ENCODE results near the gene MUC2.

MUC2 gene

DNA sequence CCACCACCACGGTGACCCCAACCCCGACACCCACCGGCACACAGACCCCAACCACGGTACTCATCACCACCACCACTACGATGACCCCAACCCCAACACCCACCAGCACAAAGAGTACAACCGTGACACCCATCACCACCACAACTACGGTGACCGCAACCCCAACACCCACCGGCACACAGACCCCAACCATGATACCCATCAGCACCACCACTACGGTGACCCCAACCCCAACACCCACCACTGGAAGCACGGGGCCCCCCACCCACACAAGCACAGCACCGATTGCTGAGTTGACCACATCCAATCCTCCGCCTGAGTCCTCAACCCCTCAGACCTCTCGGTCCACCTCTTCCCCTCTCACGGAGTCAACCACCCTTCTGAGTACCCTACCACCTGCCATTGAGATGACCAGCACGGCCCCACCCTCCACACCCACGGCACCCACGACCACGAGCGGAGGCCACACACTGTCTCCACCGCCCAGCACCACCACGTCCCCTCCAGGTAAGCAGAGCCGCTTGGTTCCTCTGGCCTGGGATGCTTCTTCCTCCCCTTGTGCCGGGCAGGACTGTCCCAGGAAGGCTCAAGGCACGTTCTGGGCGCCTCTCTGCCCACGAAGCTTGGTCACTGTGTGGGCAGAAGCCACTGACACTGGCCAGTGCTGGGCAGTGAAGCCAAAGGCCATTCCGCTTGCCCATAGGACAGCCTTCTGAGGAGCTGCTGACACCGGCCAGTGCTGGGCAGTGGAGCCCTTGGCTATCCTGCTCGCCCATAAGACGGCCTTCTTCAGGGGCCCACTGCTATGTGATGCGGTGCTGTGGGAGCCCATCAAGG, 25.1 kb downstream of the MUC2 start:
- TF ChIP-seq, protein P1, sequence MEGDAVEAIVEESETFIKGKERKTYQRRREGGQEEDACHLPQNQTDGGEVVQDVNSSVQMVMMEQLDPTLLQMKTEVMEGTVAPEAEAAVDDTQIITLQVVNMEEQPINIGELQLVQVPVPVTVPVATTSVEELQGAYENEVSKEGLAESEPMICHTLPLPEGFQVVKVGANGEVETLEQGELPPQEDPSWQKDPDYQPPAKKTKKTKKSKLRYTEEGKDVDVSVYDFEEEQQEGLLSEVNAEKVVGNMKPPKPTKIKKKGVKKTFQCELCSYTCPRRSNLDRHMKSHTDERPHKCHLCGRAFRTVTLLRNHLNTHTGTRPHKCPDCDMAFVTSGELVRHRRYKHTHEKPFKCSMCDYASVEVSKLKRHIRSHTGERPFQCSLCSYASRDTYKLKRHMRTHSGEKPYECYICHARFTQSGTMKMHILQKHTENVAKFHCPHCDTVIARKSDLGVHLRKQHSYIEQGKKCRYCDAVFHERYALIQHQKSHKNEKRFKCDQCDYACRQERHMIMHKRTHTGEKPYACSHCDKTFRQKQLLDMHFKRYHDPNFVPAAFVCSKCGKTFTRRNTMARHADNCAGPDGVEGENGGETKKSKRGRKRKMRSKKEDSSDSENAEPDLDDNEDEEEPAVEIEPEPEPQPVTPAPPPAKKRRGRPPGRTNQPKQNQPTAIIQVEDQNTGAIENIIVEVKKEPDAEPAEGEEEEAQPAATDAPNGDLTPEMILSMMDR (IDR thresholded peaks at IDR 0.05; ENCODE audit: low read depth, low read length, missing control alignments): no peak
- DNase-seq (ENCODE audit: low read depth): no peak
- H3K4me3 ChIP-seq (ENCODE audit: low read depth, low read length): no peak overlapping the region

DNA sequence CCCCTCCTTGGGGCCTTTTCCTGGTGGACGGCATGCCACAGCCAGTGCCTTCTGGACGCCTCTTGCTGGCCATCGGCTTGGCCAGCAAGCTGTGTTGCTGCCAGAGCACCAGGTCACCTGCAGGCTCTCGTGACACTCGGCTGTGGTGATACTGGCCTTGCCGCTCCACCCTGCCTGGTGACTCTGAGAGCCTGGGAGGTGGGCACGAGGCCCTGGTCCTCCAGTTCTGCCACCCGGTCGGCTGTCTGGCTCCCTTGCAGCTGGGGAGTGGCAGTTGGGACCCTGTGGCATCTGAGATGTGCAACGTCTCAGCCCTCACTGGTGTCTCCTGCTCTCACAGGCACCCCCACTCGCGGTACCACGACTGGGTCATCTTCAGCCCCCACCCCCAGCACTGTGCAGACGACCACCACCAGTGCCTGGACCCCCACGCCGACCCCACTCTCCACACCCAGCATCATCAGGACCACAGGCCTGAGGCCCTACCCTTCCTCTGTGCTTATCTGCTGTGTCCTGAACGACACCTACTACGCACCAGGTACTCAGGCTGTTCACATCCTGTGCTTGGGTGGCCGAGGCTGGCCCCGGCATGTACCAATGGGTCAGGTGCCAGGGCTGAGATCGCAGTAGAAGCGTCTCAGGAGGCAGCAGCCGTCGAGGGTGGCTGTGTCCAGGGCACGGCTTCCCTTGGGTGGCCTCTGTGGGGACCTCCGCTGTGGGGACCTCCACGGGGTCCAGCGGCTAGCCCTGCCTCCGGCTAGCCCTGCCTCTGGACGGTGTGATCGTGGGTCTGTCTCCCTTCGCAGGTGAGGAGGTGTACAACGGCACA, 26.0 kb downstream of the MUC2 start:
- TF ChIP-seq, protein P1 (IDR thresholded peaks at IDR 0.05; ENCODE audit: low read depth, low read length, missing control alignments): no peak
- no peak for DNase-seq (ENCODE audit: low read depth)
- no peak overlapping the region for H3K4me3 ChIP-seq (ENCODE audit: low read depth, low read length)

DNA sequence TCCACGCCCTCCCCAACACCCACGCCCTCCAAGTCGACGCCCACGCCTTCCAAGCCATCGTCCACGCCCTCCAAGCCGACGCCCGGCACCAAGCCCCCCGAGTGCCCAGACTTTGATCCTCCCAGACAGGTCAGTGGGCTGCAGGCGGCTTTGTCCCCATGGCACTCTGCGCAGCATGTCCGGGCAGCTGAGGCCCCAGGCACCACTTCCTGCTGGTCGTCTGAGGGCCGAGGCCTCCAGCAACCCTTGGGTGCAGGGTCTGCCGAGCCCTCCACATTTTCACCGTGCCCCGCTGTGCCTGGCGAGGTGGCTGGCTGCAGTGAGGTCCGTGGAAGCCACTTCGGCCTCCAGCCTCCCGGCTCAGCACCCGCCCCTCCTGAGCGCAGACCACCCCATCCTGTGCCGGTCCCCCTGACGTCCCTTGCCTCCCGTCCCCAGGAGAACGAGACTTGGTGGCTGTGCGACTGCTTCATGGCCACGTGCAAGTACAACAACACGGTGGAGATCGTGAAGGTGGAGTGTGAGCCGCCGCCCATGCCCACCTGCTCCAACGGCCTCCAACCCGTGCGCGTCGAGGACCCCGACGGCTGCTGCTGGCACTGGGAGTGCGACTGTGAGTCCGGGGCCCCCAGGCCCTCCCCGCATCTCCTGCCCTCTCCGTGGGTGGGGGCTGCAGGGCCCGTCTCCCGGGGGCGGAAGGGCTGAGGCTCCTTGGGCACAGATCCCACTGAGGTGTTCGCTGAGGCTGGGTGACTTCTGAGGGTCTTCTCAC, 26.8 kb downstream of the MUC2 start:
- no peak for DNase-seq (ENCODE audit: low read depth)
- TF ChIP-seq, protein P1 (IDR thresholded peaks at IDR 0.05; ENCODE audit: low read depth, low read length, missing control alignments): no peak
- H3K4me3 ChIP-seq (ENCODE audit: low read depth, low read length): no peak overlapping the region

DNA sequence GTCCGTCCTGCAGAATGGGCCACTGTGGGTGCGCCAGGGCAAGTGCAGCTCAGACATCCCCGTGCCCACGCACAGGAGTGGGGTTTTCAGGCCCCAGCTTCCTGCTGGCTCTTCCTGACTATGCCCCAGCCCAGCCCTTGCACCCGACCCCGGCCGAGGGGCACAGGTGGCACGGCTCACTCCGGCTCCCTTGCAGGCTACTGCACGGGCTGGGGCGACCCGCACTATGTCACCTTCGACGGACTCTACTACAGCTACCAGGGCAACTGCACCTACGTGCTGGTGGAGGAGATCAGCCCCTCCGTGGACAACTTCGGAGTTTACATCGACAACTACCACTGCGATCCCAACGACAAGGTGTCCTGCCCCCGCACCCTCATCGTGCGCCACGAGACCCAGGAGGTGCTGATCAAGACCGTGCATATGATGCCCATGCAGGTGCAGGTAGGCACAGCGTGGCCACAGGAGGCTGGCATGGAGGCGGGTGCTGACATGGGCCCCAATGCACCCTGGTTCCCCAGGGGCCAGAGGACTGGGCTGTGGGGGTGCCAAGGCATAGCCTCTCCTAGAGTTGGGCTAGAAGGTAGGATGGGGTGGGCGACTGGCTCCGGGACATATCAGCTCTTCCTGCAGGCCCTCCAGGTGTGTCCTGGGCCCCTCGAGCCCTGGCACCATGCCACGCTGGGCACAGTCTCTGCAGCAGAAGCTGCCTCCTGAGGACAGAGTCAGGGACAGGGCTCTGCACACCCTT, 27.7 kb downstream of the MUC2 start:
- no peak for DNase-seq (ENCODE audit: low read depth)
- H3K4me3 ChIP-seq (ENCODE audit: low read depth, low read length): no peak overlapping the region
- TF ChIP-seq, protein P1 (IDR thresholded peaks at IDR 0.05; ENCODE audit: low read depth, low read length, missing control alignments): no peak

DNA sequence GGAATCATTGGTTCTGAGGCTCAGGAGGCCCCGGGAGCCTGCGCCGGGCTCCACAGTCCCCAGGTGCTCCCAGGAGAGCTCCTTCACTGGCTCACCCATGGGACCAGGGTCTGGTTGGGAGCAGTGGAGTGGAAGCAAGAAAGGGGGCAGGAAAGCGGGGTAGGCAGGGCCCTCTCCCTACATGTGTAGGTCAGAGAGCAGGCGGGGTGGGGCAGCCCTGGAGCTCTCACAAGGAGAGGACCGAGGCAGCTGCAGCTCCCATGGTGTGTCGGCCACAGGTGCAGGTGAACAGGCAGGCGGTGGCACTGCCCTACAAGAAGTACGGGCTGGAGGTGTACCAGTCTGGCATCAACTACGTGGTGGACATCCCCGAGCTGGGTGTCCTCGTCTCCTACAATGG, 28.3 kb downstream of the MUC2 start:
- no peak overlapping the region for H3K4me3 ChIP-seq (ENCODE audit: low read depth, low read length)
- DNase-seq (ENCODE audit: low read depth): no peak
- TF ChIP-seq, protein P1 (IDR thresholded peaks at IDR 0.05; ENCODE audit: low read depth, low read length, missing control alignments): no peak

Data from GM12864 (cell line).